Suprapubic skin (tissue), 3 donors: ENCODE measurements around the gene CACUL1.

Experiments used
- CTCF ChIP-seq, 2 donors: fragments of 200-600 bp in 1 of 2; fragments of 450-650 bp in 1 of 2; sonication (generic) in 1 of 2; IDR thresholded peaks; one replicate each; pipeline ENCODE4 v1.5.1; 2016 to 2019; ENCODE audit warnings: antibody characterized with exemption in 2 of 2, mild to moderate bottlenecking in 1 of 2, moderate library complexity in 1 of 2
- EP300 ChIP-seq: sonication (generic); formaldehyde crosslinking; IDR thresholded peaks from one replicate; pipeline ENCODE4 v1.6.1; 2017; ENCODE audit warnings: antibody characterized with exemption
- POLR2A ChIP-seq, 2 donors: fragments of 450-650 bp; IDR thresholded peaks; one replicate each; pipeline ENCODE4 v1.6.1; 2017; ENCODE audit warnings: antibody characterized with exemption in 2 of 2, mild to moderate bottlenecking in 2 of 2, moderate library complexity in 2 of 2

GRCh38 chr10:118723466-118723865 lies 31.3 kb downstream of the CACUL1 start:
- TF ChIP-seq POLR2A (IDR thresholded peaks at IDR 0.05) = no peak
- no peak for TF ChIP-seq CTCF (IDR thresholded peaks at IDR 0.05)
- no peak for TF ChIP-seq EP300
